ENCODE data around the gene ATOSB.

Gene ATOSB

GRCh38 chr9:35096035-35096849, 19.4 kb downstream of the ATOSB start, which contains the start of gene PIGO (continued):
- peak; percentile 16 for TF ChIP-seq ZNF654 (tag by site-specific recombination; IDR thresholded peaks at IDR 0.05; ENCODE audit: low read depth)
- no peak for TF ChIP-seq ZNF148 (tag by site-specific recombination; IDR thresholded peaks at IDR 0.05; ENCODE audit: borderline replicate concordance)
- TF ChIP-seq ZNF549 (tag by site-specific recombination; IDR thresholded peaks at IDR 0.05), result no peak
- peak; percentile 82 for TF ChIP-seq ZNF561 (tag by site-specific recombination; IDR thresholded peaks at IDR 0.05; ENCODE audit: borderline replicate concordance)
- TF ChIP-seq ZNF138 (tag by site-specific recombination; IDR thresholded peaks at IDR 0.05; ENCODE audit: borderline replicate concordance), result no peak
- no peak for TF ChIP-seq ZNF280D (tag by site-specific recombination; IDR thresholded peaks at IDR 0.05)
- TF ChIP-seq GLI4 (tag by site-specific recombination; IDR thresholded peaks at IDR 0.05), result 0 out of 2 replicates have a peak, but pooled peaks have one; percentile 48
- no peak for TF ChIP-seq ZNF658 (tag by site-specific recombination; IDR thresholded peaks at IDR 0.05)
- peak; percentile 73; the same call in 1 of the 2 replicates for TF ChIP-seq ZFP37 (tag by site-specific recombination; IDR thresholded peaks at IDR 0.05)
- TF ChIP-seq KLF9 (tag by site-specific recombination; IDR thresholded peaks at IDR 0.05; ENCODE audit: low read depth), result peak; percentile 20; the same call in 1 of the 2 replicates
- TF ChIP-seq ZNF518A (tag by site-specific recombination; conservative IDR thresholded peaks at IDR 0.05; ENCODE audit: low read depth), result peak; percentile 78
- no peak for TF ChIP-seq ZNF623 (tag by site-specific recombination; IDR thresholded peaks at IDR 0.05)
- TF ChIP-seq ZNF362 (tag by site-specific recombination; IDR thresholded peaks at IDR 0.05), result no peak
- no peak for TF ChIP-seq ZNF169 (tag by site-specific recombination; IDR thresholded peaks at IDR 0.05)
- TF ChIP-seq ZNF704 (tag by site-specific recombination; IDR thresholded peaks at IDR 0.05), result no peak
- 0 out of 2 replicates have a peak, but pooled peaks have one; percentile 10 for TF ChIP-seq ZNF585B (tag by site-specific recombination; IDR thresholded peaks at IDR 0.05)
- no peak for TF ChIP-seq MEIS1 (CRISPR knock-in tag; IDR thresholded peaks at IDR 0.05; ENCODE audit: borderline replicate concordance)
- no peak for TF ChIP-seq PRDM4 (tag by site-specific recombination; IDR thresholded peaks at IDR 0.05)
- no peak for TF ChIP-seq ZNF701 (tag by site-specific recombination; IDR thresholded peaks at IDR 0.05)
- TF ChIP-seq AEBP2 (tag by site-specific recombination; IDR thresholded peaks at IDR 0.05; ENCODE audit: borderline replicate concordance), result no peak
- TF ChIP-seq ZNF324 (tag by site-specific recombination; IDR thresholded peaks at IDR 0.05), result peak; percentile 90
